Fibroblast of lung (primary cell): ENCODE measurements around the gene ASIC3. TPM values are rescaled to one million over a fixed set of nuclear protein-coding genes. Genes with fewer than 3 reads are reported as not detected.

Experiments used
- DNase-seq, 2 donors: peaks; one replicate each; pipeline versions ENCODE4 v3.0.0 to v3.0.0-alpha.2; 2010; ENCODE audit warnings: low read depth in 2 of 2
- H2AFZ ChIP-seq: 2 replicates; pipeline ENCODE4 v1.5.1; 2012; ENCODE audit warnings: low read length, control low read depth, inconsistent platforms
- H3K27ac ChIP-seq: 2 replicates; pipeline ENCODE4 v1.5.1; 2011; ENCODE audit warnings: low read length, control low read depth; ENCODE audit not compliant: insufficient read depth
- H3K27me3 ChIP-seq: 2 replicates; pipeline ENCODE4 v1.5.1; 2011; ENCODE audit warnings: mild to moderate bottlenecking, low read length; ENCODE audit not compliant: control insufficient read depth, insufficient read depth
- H3K36me3 ChIP-seq: 2 replicates; pipeline ENCODE4 v1.5.1; 2011; ENCODE audit warnings: low read length; ENCODE audit not compliant: control insufficient read depth, insufficient read depth
- H3K4me1 ChIP-seq: 2 replicates; pipeline ENCODE4 v1.5.1; 2011; ENCODE audit warnings: low read length; ENCODE audit not compliant: control insufficient read depth, insufficient read depth; ENCODE audit errors: extremely low read depth
- H3K4me2 ChIP-seq: 2 replicates; pipeline ENCODE4 v1.5.1; 2011; ENCODE audit warnings: low read length, control low read depth; ENCODE audit not compliant: insufficient read depth; ENCODE audit errors: extremely low read depth
- H3K4me3 ChIP-seq, 4 experiments: fragments of 200-600 bp in 1 of 4; sonication (generic) in 1 of 4; replicated peaks in 1 of 4; 2 replicates each; pipeline ENCODE4 v1.5.1; 2011 to 2016; ENCODE audit warnings: low read length in 4 of 4, low read depth in 3 of 4, mild to moderate bottlenecking in 3 of 4, control low read depth in 2 of 4, inconsistent platforms in 1 of 4, mixed read lengths in 1 of 4; ENCODE audit not compliant: insufficient read depth in 1 of 4; ENCODE audit errors: control extremely low read depth in 1 of 4
- H3K79me2 ChIP-seq: 2 replicates; pipeline ENCODE4 v1.5.1; 2012; ENCODE audit warnings: mild to moderate bottlenecking, low read length, inconsistent platforms; ENCODE audit not compliant: control insufficient read depth, insufficient read depth
- H3K9ac ChIP-seq: 2 replicates; pipeline ENCODE4 v1.5.1; 2011; ENCODE audit warnings: mild to moderate bottlenecking, low read length, control low read depth; ENCODE audit not compliant: insufficient read depth
- H3K9me3 ChIP-seq: 2 replicates; pipeline ENCODE4 v1.5.1; 2012; ENCODE audit warnings: low read depth, low read length; ENCODE audit not compliant: control insufficient read depth, insufficient read depth
- H4K20me1 ChIP-seq: 2 replicates; pipeline ENCODE4 v1.5.1; 2011; ENCODE audit warnings: low read length; ENCODE audit not compliant: control insufficient read depth, insufficient read depth; ENCODE audit errors: extremely low read depth
- CTCF ChIP-seq, 2 donors: IDR thresholded peaks in 1 of 2; conservative IDR thresholded peaks in 1 of 2; 1 replicate in 1 of 2; 2 replicates in 1 of 2; pipeline ENCODE4 v1.5.1; 2011 to 2012; ENCODE audit warnings: low read length in 2 of 2, control low read depth in 1 of 2, inconsistent platforms in 1 of 2, low read depth in 1 of 2, mild to moderate bottlenecking in 1 of 2
- EZH2 ChIP-seq: IDR thresholded peaks from 2 replicates; pipeline ENCODE4 v1.5.1; 2012; ENCODE audit warnings: low read length, control low read depth, mild to moderate bottlenecking; ENCODE audit errors: missing control alignments
- polyA plus RNA-seq, 2 donors: library from polyadenylated mRNA; depleted of rRNA in 1 of 2; stranded (reverse) in 1 of 2; unstranded in 1 of 2; fragments of >200 nt; gene quantifications; 2 replicates each; pipeline ENCODE4 v1.2.1, GENCODE V29; 2011 to 2012; ENCODE audit warnings: missing spikeins in 1 of 2
- total RNA-seq: library from RNA; depleted of rRNA; stranded (reverse); fragments of >200 nt; gene quantifications from 2 replicates; pipeline ENCODE4 v1.2.1, GENCODE V29; 2014

The ASIC3 gene
- total and polyA plus RNA-seq, 2 donors (not counting 1 experiment from before 2014, with no cell fraction given), result 0.07 to 0.17 TPM

GRCh38 chr7:151081170-151082101 lies 33.1 kb downstream of the ASIC3 start:
- H3K27me3 ChIP-seq, result no peaks in the 10 kb centered on the region
- peaks cover 28% of the 10 kb centered on the region for H3K4me1 ChIP-seq
- peak overlapping the region; percentile 91 for H3K27ac ChIP-seq
- H3K4me2 ChIP-seq, result peak overlapping the region; percentile 81
- peak in 1 of 2 donors; percentile 34 for DNase-seq
- H3K4me3 ChIP-seq, result peak overlapping the region; percentile 28 to 94 (median 78)
- TF ChIP-seq EZH2 (no peak), CTCF (conservative IDR thresholded peaks at IDR 0.05 in 1 of 2, IDR thresholded peaks at IDR 0.05 in 1 of 2; ENCODE audit: low read depth in 1 of 2, low read length in 2 of 2) (no peak)
- peaks cover 28% of the 10 kb centered on the region for H3K79me2 ChIP-seq
- H3K9ac ChIP-seq, result peak overlapping the region; percentile 66
- peaks cover 16% of the 10 kb centered on the region for H3K36me3 ChIP-seq
- H2AFZ ChIP-seq, result no peak overlapping the region
- no peaks in the 10 kb centered on the region for H4K20me1 ChIP-seq
- H3K9me3 ChIP-seq, result no peaks in the 10 kb centered on the region

- H3K9me3 ChIP-seq, result no peaks in the 10 kb centered on the region
- peak overlapping the region; percentile 65 for H3K9ac ChIP-seq
- no peak for TF ChIP-seq CTCF (conservative IDR thresholded peaks at IDR 0.05 in 1 of 2, IDR thresholded peaks at IDR 0.05 in 1 of 2; ENCODE audit: low read depth in 1 of 2, low read length in 2 of 2)
- TF ChIP-seq EZH2, result no peak
- peaks cover 28% of the 10 kb centered on the region for H3K4me1 ChIP-seq
- H3K36me3 ChIP-seq, result peaks cover 9% of the 10 kb centered on the region
- peak overlapping the region; percentile 81 for H3K4me2 ChIP-seq
- DNase-seq, result no peak
- no peaks in the 10 kb centered on the region for H3K27me3 ChIP-seq
- peak overlapping the region; percentile 91 for H3K27ac ChIP-seq
- H4K20me1 ChIP-seq, result no peaks in the 10 kb centered on the region
- H2AFZ ChIP-seq, result no peak overlapping the region
- peaks cover 34% of the 10 kb centered on the region for H3K79me2 ChIP-seq
- peak overlapping the region; percentile 63 to 94 (median 77) for H3K4me3 ChIP-seq
Measured at GRCh38 chr7:151082141-151083070, 34.1 kb downstream of the ASIC3 start.
